Measurements from ENCODE around the gene SERGEF. TPM values are rescaled to one million over a fixed set of nuclear protein-coding genes. Genes with fewer than 3 reads are reported as not detected.
"Not testable (repeated sequence)": the region's sequence is repeated elsewhere in the genome, so short reads cannot be mapped to it uniquely, and the experiment has no call there.

Gene SERGEF
- polyA plus RNA-seq, 2 of the 4 experiments (the other 2 are of a cell fraction): 20.7 to 24.1 TPM

GRCh38 chr11:18010977-18011586, 1.8 kb downstream of the SERGEF start (continued):
- no peak for TF ChIP-seq RCOR1 (IDR thresholded peaks at IDR 0.05; ENCODE audit: low read depth, low read length)

GRCh38 chr11:18010121-18010670, 2.7 kb downstream of the SERGEF start:
- no peak for ATAC-seq
- no peak for FAIRE-seq
- ChIA-PET CTCF (interaction anchor here (0.5 to 2.0 kb wide), 3 partner anchors 17 to 105 kb away, joined by 3 to 6 read pairs (median 3); no protein-coding TSS in a partner anchor), POLR2A (no interaction called here)
- no peak overlapping the region for H3K4me2 ChIP-seq
- TF ChIP-seq KDM1A (IDR thresholded peaks at IDR 0.05; ENCODE audit: low read depth): 0 out of 2 replicates have a peak, but pooled peaks have one; percentile 58
- TF ChIP-seq MAX (IDR thresholded peaks at IDR 0.05): no peak
- DNase-seq (ENCODE audit: low read depth in 1 of 2, low spot score in 1 of 2): peak in 1 of 2 experiments; percentile 16
- H3K4me1 ChIP-seq: peaks cover 11% of the 10 kb centered on the region; the same call in 2 of the 3 replicates
- no peak overlapping the region for H3K4me3 ChIP-seq
- no peaks in the 10 kb centered on the region for H3K9me3 ChIP-seq
- H3K27ac ChIP-seq: no peak overlapping the region

GRCh38 chr11:18005376-18006129, 7.3 kb downstream of the SERGEF start:
- WGBS (ENCODE audit: missing lambda C conversion rate): 85% methylated on average over 4 of the region's 4 CpGs
- ChIA-PET POLR2A (no interaction called here), CTCF (interaction anchor here (0.6 to 3.6 kb wide), 7 partner anchors 9 to 275 kb away, joined by 3 to 12 read pairs (median 3); partner anchors contain the start of gene SAAL1)
- no peak overlapping the region for H3K27ac ChIP-seq
- no peaks in the 10 kb centered on the region for H3K9me3 ChIP-seq
- FAIRE-seq (no peak), DNase-seq (ENCODE audit: low read depth in 1 of 2, low spot score in 1 of 2) (no peak), ATAC-seq (peak in 1 of 2 experiments; percentile 58; a peak in 1 of 6 replicates)
- TF ChIP-seq MAZ (IDR thresholded peaks at IDR 0.05; ENCODE audit: borderline replicate concordance, low read depth, low read length) (no peak), MYC (IDR thresholded peaks at IDR 0.05; ENCODE audit: borderline replicate concordance, low read length) (no peak), KDM5A (IDR thresholded peaks at IDR 0.05) (no peak), JUN (IDR thresholded peaks at IDR 0.05) (no peak), HES2 (IDR thresholded peaks at IDR 0.05) (no peak), ZNF302 (CRISPR knock-in tag; IDR thresholded peaks at IDR 0.05) (no peak), HOXB13 (CRISPR knock-in tag; IDR thresholded peaks at IDR 0.05; ENCODE audit: low read depth) (no peak), JUNB (IDR thresholded peaks at IDR 0.05) (no peak), NFE2L2 (conservative IDR thresholded peaks at IDR 0.05; ENCODE audit: low read length) (no peak), BHLHE40 (IDR thresholded peaks at IDR 0.05; ENCODE audit: low read depth, low read length) (no peak), CEBPB (IDR thresholded peaks at IDR 0.05) (no peak)
- no peak overlapping the region for H3K4me2 ChIP-seq
- no peaks in the 10 kb centered on the region for H3K4me1 ChIP-seq
- no peak overlapping the region for H3K4me3 ChIP-seq

GRCh38 chr11:18001191-18001590, 11.7 kb downstream of the SERGEF start:
- ATAC-seq (no peak), DNase-seq (ENCODE audit: low read depth in 1 of 2, low spot score in 1 of 2) (no peak), FAIRE-seq (no peak)
- ChIA-PET POLR2A (no interaction called here), CTCF (interaction anchor here (1.4 to 2.6 kb wide), 4 partner anchors 10 to 270 kb away, joined by 4 to 8 read pairs (median 6); no protein-coding TSS in a partner anchor)
- TF ChIP-seq NR3C1 (IDR thresholded peaks at IDR 0.05) (no peak), HEYL (CRISPR knock-in tag; IDR thresholded peaks at IDR 0.05) (no peak), NFE2L2 (conservative IDR thresholded peaks at IDR 0.05; ENCODE audit: low read length) (no peak), FOSB (CRISPR knock-in tag; IDR thresholded peaks at IDR 0.05) (no peak)
- H3K4me1 ChIP-seq: no peaks in the 10 kb centered on the region
- 71% methylated on average over 2 of the region's 2 CpGs for WGBS (ENCODE audit: missing lambda C conversion rate)
- H3K4me2 ChIP-seq: no peak overlapping the region
- no peak overlapping the region for H3K4me3 ChIP-seq
- H3K27ac ChIP-seq: no peak overlapping the region
- no peaks in the 10 kb centered on the region for H3K9me3 ChIP-seq

GRCh38 chr11:18000760-18001159, 12.1 kb downstream of the SERGEF start:
- CTCF ChIA-PET: interaction anchor here (1.0 to 2.6 kb wide), 5 partner anchors 9 to 270 kb away, joined by 3 to 8 read pairs (median 5); no protein-coding TSS in a partner anchor
- DNase-seq (ENCODE audit: low read depth in 1 of 2, low spot score in 1 of 2) (no peak), ATAC-seq (no peak), FAIRE-seq (no peak)
- no peak overlapping the region for H3K27ac ChIP-seq
- no peak overlapping the region for H3K4me3 ChIP-seq
- TF ChIP-seq NFE2L2 (conservative IDR thresholded peaks at IDR 0.05; ENCODE audit: low read length) (no peak), SMC3 (IDR thresholded peaks at IDR 0.05) (no peak), EP300 (IDR thresholded peaks at IDR 0.05) (no peak), ZC3H11A (IDR thresholded peaks at IDR 0.05) (no peak)
- no peaks in the 10 kb centered on the region for H3K9me3 ChIP-seq
- no peak overlapping the region for H3K4me2 ChIP-seq
- POLR2A ChIA-PET: no interaction called here
- 90% methylated on average over 1 of the region's 1 CpG for WGBS (ENCODE audit: missing lambda C conversion rate)
- no peaks in the 10 kb centered on the region for H3K4me1 ChIP-seq

- 90% methylated on average over 4 of the region's 4 CpGs for WGBS (ENCODE audit: missing lambda C conversion rate)
- FAIRE-seq; H3K4me1 ChIP-seq; H3K4me2 ChIP-seq; ATAC-seq; H3K27ac ChIP-seq; POLR2A ChIA-PET; H3K9me3 ChIP-seq; H3K4me3 ChIP-seq; DNase-seq (ENCODE audit: low read depth in 1 of 2, low spot score in 1 of 2): not testable (repeated sequence)
- CTCF ChIA-PET: interaction anchor here (1.0 to 2.1 kb wide), 5 partner anchors 9 to 269 kb away, joined by 3 to 8 read pairs (median 4); no protein-coding TSS in a partner anchor
Observed at GRCh38 chr11:18000128-18000527, 12.7 kb downstream of the SERGEF start.

Data from A549 (cell line).